ENCODE measurements around the gene LRRC71. TPM values are rescaled to one million over a fixed set of nuclear protein-coding genes. Genes with fewer than 3 reads are reported as not detected.

The LRRC71 gene
- total and polyA plus RNA-seq, 2 of the 8 experiments (the other 6 are each of a cell fraction or from before 2014, with no cell fraction given): 0.05 TPM; not detected in 1

GRCh38 chr1:156947818-156948525 is 27.5 kb downstream of the LRRC71 start (continued):
- TF ChIP-seq EP300 (IDR thresholded peaks at IDR 0.05; ENCODE audit: borderline replicate concordance in 1 of 2, low read depth in 2 of 2, low read length in 2 of 2) (no peak), ATF2 (IDR thresholded peaks at IDR 0.05; ENCODE audit: low read length) (no peak), GTF2F1 (IDR thresholded peaks at IDR 0.05; ENCODE audit: borderline replicate concordance, low read depth, low read length) (no peak), SRF (IDR thresholded peaks at IDR 0.05; ENCODE audit: low read depth, low read length) (no peak), CREB1 (IDR thresholded peaks at IDR 0.05) (no peak), SAP30 (IDR thresholded peaks at IDR 0.05; ENCODE audit: insufficient read depth, insufficient replicate concordance, low read length) (no peak), EZH2 (IDR thresholded peaks at IDR 0.05; ENCODE audit: low read depth, low read length, severe bottlenecking) (no peak)
